Measurements from ENCODE around the gene IFNA2.
"Not testable (repeated sequence)": the region's sequence is repeated elsewhere in the genome, so short reads cannot be mapped to it uniquely, and the experiment has no call there.

IFNA2 gene

DNA sequence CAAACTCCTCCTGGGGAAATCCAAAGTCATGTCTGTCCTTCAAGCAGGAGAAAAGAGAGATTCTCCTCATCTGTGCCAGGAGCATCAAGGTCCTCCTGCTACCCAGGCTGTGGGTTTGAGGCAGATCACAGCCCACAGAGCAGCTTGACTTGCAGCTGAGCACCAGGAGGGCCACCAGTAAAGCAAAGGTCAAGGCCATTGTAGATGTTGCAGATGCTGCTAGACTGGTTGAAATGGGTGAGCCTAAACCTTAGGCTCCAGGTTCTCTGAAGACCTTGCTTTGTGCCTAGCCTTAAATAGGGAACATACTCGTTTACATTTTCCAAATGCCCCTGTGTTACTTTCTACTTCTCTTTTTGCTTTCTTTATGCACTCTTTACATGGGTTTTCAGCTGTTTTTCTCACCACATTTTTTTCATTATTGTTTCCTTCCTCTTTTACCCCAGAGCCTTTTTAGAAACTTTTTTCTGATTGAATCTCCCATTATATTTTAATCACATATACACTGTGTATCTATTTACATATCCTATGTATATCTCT, at the start of gene IFNA2:
TSS of gene IFNA2 (minus strand) at position 268 of the 540 bp plus-strand sequence. CDS start at position 199, 69 bp downstream.
- no peak for DNase-seq (ENCODE audit: low read depth)
- TF ChIP-seq, protein P1, sequence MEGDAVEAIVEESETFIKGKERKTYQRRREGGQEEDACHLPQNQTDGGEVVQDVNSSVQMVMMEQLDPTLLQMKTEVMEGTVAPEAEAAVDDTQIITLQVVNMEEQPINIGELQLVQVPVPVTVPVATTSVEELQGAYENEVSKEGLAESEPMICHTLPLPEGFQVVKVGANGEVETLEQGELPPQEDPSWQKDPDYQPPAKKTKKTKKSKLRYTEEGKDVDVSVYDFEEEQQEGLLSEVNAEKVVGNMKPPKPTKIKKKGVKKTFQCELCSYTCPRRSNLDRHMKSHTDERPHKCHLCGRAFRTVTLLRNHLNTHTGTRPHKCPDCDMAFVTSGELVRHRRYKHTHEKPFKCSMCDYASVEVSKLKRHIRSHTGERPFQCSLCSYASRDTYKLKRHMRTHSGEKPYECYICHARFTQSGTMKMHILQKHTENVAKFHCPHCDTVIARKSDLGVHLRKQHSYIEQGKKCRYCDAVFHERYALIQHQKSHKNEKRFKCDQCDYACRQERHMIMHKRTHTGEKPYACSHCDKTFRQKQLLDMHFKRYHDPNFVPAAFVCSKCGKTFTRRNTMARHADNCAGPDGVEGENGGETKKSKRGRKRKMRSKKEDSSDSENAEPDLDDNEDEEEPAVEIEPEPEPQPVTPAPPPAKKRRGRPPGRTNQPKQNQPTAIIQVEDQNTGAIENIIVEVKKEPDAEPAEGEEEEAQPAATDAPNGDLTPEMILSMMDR (conservative IDR thresholded peaks at IDR 0.05; ENCODE audit: low read depth, low read length): no peak

DNA sequence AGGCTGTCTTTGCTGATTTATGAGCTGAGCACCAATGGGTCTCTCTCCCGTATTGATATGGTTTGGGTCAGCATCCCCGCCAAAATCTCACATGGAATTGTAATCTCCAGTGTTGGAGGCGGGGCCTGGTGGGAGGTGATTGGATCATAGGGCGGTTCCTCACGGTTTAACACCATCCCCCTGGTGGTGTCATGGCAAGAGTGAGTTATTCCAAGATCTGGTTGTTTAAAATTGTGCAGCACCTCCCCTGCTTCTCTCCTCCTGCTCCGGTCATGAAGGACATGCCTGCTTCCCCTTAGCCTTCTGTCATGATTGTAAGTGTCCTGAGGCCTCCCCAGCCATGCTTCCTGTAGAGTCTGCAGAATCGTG, 49.8 kb upstream of the IFNA2 start:
- not testable (repeated sequence) for DNase-seq (ENCODE audit: low read depth); H3K4me3 ChIP-seq (ENCODE audit: low read depth, low read length)

More for the DNA sequence above, at the start of gene IFNA2:
- no peak within 1 kb of the TSS for H3K4me3 ChIP-seq (ENCODE audit: low read depth, low read length)

DNA sequence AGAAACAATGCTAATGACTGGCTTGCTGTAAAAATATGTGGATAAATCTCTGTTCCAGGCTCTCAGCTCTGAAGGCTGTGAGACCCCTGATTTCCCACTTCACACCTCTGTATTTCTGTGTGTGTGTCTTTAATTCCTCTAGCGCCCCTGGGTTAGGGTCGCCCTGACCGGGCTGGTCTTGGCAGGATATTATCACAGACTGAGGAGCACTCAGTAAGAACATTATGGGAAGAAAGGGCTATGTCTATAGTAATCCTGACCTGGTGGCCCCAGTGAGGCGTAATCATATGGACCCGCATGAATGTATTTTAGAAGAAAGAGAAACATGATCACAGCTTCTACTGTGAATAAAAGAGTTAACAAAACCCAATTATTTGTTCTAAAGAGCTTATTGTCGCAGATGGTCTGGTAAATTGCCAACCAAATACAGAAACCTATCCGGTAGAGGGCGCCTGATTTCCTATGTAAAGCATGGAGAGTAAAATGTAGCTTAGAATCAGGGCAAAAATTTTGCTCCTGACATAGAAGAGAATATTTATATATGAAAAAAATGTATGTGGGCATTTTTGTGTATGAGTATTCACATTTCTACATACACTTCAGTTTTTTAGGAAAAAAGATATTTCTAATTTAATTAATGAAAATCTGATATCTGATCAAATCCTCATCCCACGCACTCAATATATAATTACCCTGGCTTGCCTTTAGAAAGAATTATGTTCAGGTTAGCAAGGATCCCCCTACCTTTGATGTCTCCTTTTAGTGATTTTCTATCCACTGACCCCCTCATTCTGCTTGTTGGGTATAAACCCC, 49.2 kb upstream of the IFNA2 start:
- peak; percentile 88 for DNase-seq (ENCODE audit: low read depth)
- H3K4me3 ChIP-seq (ENCODE audit: low read depth, low read length): no peak overlapping the region
- TF ChIP-seq, protein P1 (conservative IDR thresholded peaks at IDR 0.05; ENCODE audit: low read depth, low read length): peak; percentile 65

DNA sequence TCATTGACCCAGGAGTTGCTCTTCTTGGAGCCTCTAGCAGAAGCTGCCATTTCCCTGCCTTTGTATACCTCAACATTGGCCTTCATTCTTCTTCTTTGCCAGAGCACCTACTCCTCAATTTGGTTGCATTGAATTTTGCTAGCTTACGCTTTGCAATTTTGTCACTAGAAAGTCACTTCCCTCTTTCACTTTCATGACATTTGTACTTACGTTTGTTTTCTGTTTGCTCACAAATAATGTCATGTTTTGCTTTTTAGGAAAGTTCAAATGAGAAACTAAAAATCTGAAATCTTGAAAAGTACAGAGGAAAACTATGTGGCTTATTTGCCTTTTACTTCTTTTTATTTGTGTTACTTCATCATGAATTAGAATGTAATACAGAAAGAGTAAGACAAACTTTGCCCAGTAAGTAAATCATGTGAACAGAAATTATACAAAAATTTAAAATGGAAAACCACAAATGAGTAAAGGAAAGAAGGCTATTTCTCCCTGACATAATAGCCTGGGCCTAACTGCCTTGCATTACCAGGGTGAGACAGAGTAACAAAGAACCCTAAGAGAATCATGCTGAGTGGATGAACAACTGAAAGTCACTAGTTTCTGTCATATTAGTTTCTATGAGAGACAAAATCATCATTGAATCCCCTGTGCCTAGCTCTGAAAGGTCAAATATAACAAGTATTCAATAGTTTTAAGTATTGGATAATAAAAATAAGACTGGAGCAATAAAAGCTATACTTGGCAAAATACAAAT, 47.7 kb upstream of the IFNA2 start:
- TF ChIP-seq, protein P1 (conservative IDR thresholded peaks at IDR 0.05; ENCODE audit: low read depth, low read length): no peak
- no peak overlapping the region for H3K4me3 ChIP-seq (ENCODE audit: low read depth, low read length)
- DNase-seq (ENCODE audit: low read depth): no peak

DNA sequence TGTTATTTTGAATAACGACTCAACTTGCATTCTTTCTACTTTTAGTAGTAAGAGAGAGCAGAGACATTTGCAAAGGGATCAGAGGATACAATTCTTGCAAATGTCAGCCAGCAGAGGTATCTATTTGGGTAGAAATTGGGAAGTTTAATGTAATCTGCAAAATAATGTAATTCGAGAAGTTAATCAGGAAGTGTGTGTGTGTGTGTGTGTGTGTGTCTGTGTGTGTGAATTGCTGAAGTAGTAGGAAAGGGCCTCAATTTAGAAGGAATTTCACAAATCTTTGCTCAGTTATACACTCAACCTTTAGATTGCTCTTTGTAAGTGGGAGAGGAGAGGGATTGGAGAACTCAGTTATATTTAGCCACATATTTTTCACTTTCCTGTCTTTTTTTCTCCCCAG, 44.0 kb upstream of the IFNA2 start:
- no peak overlapping the region for H3K4me3 ChIP-seq (ENCODE audit: low read depth, low read length)

DNA sequence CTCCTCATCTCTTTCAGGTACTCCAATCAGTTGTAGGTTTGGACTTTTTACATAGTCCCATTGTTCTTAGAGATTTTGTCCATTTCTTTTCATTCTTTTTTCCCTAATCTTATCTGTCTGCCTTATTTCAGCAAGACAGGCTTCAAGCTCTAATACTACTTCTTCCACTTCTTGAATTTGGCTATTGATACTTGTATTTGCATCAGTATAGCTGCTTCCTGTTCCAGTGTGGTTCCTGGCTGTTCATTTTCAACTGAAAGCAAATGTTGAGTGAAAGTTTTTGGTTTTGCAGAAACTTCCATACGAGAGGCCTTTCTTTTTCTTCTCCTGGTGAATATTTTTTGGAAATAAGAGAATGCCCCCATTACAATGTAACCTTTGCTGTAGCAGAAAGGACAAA, 43.0 kb upstream of the IFNA2 start:
- no peak overlapping the region for H3K4me3 ChIP-seq (ENCODE audit: low read depth, low read length)
- TF ChIP-seq, protein P1 (conservative IDR thresholded peaks at IDR 0.05; ENCODE audit: low read depth, low read length): no peak
- no peak for DNase-seq (ENCODE audit: low read depth)

More for the DNA sequence above, 44.0 kb upstream of the IFNA2 start:
- no peak for DNase-seq (ENCODE audit: low read depth)
- TF ChIP-seq, protein P1 (conservative IDR thresholded peaks at IDR 0.05; ENCODE audit: low read depth, low read length): no peak

DNA sequence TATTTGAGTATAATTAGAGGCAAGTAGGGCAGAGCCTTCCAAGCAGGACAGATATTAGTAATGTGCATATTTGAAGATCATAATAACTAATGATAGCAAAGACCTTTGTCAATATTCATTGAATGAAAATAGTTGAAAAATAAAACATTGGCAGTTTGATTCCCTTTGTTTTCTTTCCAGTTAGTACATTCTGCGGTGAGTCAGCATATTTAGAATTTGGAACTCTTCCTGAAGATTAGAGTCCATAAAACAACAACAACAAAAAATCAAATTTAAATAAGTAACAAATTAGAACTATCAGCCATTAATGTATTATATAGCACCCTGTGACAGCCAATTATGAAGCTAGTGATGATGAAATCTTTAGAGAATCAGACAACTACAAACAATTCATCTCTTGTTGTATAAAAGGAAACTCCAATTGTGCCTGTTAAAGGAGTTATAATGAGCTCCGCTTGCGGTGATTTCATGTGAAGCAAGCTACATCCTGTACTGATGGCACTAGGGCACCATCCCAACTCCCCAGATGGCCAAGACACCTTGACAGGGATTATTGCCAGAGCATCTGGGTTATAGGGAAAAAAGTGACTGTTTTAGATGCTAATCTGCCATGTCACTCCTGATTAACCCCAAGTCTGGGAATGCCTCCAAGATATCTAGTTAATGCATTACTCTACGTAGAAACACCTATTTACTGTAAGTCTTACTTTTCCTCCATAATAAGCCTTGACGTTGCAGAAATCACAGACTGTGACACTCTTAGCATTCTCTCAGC, 30.5 kb upstream of the IFNA2 start:
- TF ChIP-seq, protein P1 (conservative IDR thresholded peaks at IDR 0.05; ENCODE audit: low read depth, low read length): no peak
- no peak overlapping the region for H3K4me3 ChIP-seq (ENCODE audit: low read depth, low read length)
- no peak for DNase-seq (ENCODE audit: low read depth)
